ENCODE measurements around the gene GSTA1. TPM values are rescaled to one million over a fixed set of nuclear protein-coding genes. Genes with fewer than 3 reads are reported as not detected.
"Not testable (repeated sequence)": the region's sequence is repeated elsewhere in the genome, so short reads cannot be mapped to it uniquely, and the experiment has no call there.

The GSTA1 gene
- polyA plus RNA-seq (ENCODE audit: insufficient read length in 4 of 4): 10 to 100 TPM in 1 of 4 donors, 1 to 10 TPM in 3; 1.0 to 12.1 (median 1.5) TPM

DNA sequence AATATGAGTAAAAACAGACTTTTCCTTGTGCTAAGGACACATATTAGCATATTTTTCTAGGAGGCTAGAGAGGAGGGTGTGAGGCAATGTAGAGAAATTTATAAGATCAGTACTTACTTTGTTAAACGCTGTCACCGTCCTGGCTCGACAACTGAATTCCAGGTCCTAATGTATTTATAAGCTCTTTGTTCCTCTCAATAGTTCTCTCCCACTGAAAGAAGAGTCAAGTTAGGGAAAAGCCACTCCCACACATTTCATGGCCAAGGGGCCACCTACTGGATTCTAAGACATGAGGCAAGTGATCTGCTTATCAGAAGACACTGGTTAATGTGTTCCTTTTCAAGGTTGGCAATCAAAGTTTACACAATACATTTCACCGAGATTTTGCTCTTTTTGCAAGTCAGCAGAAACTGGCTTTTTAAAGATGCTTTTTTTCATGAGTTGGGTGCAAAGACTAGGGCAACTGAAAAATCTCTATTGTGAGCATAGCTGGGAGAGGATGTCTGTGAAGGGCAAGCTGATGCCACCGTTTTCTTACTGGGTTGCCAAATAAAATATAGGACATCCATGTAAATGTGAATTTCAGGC lies at the start of gene GSTA1:
TSS of gene GSTA1 (minus strand) at position 149 of the 588 bp plus-strand sequence. CDS start 4,549 bp downstream, outside the sequence.
- DNase-seq (ENCODE audit: low read depth in 4 of 4, low spot score in 2 of 4): not testable (repeated sequence)

DNA sequence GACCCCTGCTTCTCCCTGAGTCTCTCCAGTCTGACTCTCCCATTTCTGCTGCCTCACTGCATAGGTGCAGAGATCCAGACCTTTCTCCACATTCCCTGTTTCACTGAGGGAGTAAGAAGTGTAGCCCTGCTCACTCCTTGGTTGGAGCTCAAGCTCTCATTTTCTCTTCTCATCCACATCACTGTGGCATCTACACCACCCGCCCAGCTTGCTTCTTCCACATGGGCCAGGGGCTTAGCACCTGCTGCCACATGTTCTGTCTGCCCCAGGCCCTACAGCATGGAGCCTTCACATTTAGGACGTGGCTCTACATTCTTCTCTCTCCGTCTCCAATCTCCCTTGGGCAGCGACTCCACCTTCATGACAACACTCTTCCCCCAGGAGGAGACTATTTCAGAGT lies 45.5 kb upstream of the GSTA1 start:
- DNase-seq (ENCODE audit: low read depth in 4 of 4, low spot score in 2 of 4): no peak

DNA sequence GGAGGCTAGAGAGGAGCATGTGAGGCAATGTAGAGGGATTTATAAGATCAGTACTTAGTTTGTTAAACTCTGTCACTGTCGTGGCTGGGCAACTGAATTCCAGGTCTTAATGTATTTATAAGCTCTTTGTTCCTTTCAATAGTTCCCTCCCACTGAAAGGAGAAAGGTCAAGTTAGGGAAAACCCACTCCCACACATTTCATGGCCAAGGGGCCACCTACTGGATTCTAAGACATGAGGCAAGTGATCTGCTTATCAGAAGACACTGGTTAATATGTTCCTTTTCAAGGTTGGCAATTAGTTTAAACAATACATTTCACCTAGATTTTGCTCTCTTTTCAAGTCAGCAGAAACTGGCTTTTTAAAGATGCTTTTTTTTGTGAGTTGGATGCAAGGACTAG lies 42.4 kb upstream of the GSTA1 start:
- DNase-seq (ENCODE audit: low read depth in 4 of 4, low spot score in 2 of 4): no peak

DNA sequence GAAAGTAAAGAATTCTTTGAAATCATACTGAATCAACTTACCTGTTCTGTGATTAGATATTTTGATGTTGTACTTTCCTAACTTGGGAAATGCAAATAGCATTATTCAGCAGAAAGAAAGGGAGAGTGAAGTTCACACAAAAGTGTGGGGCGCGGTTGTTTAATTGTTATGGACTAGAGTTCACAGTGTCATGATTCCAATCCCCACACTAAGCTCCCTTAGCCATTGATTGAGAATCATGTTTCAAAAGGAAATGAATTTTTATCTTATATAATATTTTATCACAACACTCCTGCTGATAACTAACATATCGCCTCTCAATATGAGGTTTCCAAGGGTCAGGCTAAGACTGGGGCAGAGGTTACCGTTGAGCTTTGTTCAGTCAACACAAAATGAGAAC lies 40.0 kb upstream of the GSTA1 start:
- DNase-seq (ENCODE audit: low read depth in 4 of 4, low spot score in 2 of 4): no peak

DNA sequence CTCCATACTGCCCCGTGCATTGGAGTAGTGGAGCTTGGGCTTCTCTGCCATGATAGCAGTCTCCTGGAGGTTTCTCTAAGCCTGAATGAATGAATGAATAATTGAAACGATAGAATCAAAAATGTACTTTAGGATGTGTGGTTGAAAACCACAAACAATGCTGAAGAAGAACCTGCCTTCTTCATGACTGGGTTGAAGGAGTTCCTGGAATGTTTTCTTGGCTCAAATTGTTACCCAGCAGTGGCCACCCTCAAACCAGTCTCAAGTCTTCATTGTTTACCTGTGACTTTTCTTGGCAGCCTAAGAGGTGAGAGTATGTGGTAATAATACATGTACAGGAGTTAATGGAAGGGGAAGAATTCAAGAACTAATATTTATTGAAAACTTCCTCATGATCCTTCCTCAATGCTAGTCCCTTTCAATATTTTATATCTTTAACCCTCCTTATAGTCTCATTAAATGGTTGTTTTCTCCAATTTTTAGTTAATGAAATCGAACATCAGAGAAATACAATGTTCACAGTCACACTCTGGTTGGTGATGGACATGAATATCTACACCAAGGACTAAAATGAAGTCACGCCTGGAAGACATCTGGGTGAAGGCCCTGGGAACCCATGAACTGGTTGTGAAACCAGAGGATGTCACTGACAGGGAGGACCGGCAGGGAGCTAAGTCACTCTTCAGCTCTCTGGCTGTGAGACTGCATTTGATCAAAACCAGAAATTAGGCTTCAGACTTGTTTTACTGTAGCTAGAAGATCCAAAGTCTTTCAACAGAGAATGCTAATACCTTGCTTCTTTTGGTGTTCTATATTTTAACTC lies 37.4 kb upstream of the GSTA1 start, which contains the start of gene GSTA5:
TSS of gene GSTA5 (minus strand) at position 51 of the 823 bp plus-strand sequence.
- DNase-seq (ENCODE audit: low read depth in 4 of 4, low spot score in 2 of 4): no peak

DNA sequence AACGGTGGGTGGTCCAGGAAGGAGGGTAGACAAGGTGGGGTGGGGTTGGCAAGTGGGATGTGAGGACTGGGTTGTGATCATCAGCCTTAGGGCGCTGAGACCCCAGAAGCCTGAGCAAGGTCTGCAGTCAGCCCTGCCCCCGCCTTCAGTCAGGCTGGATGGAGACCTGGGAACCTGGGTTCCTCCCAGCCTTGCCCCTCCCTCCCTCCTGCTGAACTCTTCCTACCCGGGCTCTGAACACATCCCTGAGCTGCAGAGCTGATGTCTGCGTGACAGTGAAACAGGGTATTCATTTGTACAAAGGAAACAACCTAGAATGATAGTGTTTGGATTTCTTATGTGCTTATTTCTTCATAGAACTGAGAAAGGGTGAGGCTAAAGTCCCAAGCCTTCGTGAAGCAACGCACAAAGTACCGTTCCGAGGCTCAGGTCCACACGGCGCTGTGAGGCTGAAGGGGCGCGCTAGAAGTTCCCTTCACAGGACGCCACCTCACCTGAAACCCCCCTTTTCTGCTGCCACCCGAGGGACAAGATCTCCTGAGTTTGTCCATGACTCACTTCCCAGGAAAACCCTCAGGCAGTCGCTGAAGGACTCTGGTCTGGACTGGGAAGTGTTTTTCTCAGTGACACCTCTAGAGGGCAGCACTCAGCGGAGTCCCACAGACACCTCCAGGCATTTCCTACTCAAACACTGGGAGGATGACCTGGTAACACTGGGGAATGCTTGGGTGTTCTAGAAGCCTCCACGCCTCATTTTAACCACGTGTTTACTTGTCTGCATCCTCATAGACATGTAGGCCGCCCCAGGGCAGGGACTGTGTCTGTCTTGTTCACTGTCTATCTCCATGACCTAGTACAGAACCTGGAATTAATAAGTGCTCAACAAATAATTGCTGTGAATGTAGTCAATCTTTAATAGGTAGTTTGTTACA lies 35.8 kb upstream of the GSTA1 start:
- DNase-seq (ENCODE audit: low read depth in 4 of 4, low spot score in 2 of 4): peak in 1 of 4 donors; percentile 2

DNA sequence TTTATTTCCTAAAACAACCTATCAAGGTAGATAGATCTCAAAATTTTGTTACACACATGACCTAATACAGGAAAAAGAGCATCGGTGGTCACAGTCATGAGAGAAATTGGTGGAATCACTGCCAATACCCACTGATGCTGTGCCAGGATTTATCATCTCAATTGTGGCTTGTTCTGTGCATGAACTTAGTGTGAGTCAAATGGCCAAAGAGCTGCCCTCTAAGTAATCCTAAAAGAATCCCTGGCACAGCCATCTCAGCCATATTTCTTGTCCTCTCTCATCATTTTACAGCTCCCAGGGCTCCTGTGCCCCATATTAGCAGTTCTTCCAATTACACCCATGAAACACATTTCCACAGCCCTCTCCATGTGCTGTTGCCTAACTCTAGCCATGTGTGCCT lies 30.9 kb upstream of the GSTA1 start:
- DNase-seq (ENCODE audit: low read depth in 4 of 4, low spot score in 2 of 4): no peak

DNA sequence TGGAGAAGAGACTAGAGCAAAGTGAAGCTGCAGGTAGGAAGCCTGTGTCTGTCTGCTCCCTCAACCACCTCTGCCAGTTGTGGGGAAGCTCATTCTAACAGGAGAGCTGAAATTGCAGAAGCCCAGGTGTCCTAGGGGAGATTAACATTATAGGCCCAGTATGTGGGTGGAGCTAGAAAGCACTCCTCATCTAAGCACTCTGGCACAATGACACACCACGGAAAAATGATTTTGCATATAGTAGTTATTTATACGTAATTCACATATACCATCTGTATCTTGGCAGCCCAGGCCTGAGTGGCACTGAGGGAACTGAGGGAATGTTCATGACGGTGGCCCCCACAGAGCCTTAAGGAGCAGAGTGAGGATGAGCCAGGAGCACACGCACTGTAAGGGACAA lies 27.3 kb upstream of the GSTA1 start:
- DNase-seq (ENCODE audit: low read depth in 4 of 4, low spot score in 2 of 4): not testable (repeated sequence)

DNA sequence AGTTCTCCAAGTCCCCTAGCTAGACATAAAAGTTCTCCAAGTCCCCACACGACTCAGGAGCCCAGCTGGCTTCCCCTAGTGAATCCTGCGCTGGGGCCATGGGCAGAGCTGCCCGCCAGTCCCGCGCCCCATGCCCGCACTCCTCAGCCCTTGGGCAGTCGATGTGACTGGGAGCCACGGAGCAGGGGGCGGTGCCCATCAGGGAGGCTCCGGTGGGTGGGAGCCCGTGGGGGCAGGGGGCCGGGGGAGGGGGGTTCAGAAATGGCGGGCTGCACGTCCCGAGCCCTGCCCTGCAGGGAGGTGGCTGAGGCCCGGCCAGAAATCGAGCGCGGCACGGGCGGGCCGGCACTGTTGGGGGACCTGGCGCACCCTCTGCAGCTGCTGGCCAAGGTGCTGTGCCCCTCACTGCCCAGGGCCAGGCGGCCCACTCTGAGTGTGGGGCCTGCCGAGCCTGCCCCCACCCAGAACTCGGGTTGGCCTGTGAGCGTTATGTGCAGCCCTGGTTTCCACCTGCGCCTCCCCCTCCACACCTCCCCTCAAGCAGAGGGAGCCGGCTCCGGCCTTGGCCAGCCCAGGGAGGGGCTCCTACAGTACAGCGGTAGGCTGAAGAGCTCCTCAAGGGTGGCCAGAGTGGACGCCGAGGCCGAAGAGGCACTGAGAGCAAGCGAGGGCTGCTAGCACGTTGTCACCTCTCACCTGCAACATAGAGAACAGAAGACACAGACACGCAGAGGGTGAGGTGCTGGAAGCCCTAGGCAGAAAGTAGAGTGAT lies 25.6 kb upstream of the GSTA1 start:
- no peak for DNase-seq (ENCODE audit: low read depth in 4 of 4, low spot score in 2 of 4)

DNA sequence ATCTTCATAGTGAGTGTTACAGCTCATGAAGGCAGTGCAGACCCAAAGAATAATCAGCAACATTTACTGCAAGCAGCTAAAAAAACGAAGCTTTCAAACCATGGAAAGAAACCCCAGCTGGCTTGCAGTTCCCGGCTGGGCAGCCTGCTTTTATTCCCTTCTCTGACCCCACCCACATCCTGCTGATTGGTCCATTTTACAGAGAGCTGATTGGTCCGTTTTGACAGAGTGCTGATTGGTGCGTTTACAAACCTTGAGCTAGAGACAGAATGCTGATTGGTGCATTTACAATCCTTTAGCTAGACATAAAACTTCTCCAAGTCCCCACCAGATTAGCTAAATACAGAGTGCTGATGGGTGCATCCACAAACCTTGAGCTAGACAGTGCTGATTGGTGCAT lies 25.0 kb upstream of the GSTA1 start:
- not testable (repeated sequence) for DNase-seq (ENCODE audit: low read depth in 4 of 4, low spot score in 2 of 4)

DNA sequence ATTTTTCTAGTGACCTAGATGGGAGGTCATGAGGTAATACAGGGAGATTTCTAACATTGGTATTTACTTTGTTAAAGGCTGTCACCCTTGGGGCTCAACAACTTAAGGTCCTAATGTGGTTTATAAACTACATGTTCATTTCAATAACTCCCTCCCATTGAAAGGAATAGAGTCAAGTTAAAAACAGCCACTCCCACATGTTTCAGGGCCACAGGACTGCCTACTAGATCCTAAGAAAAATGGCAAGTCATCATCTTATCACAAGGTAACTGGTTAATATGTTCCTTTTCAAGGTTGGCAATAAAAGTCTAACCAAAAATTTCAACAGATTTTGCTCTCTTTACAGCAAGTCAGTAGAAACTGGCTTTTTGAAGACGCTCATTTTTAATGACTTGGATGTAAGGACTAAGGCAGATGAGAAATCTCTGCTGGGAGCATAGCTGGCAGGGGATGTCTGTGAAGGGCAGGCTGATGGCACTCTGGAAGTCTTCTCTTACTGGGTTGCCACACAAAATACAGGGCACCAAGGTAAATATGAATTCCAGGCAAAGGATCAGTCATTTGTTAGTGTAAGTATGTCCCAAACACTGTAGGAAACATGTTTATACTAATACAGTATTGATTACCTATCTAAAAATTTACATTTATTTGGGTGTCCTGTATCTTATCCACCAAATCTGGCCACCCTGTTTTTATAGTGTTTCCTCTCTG lies 23.6 kb upstream of the GSTA1 start:
- DNase-seq (ENCODE audit: low read depth in 4 of 4, low spot score in 2 of 4): not testable (repeated sequence)

DNA sequence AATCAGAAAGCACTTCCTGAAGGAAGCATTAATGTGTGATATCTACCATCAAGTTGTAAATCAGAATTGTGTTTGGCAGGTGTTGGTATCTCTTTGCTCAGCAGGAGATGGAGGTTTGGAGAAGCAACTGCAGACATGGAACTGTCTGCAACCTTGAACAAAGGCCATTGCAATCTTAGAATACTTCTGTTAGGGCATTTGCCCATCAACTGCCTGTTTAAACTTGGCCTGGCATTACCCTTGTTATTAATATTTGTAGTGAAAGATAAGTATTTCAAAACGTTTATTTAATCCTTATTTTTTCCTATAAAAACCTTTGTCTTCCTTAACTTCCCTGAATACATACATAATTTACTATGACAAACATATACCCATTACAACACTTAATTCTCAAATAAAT lies 22.9 kb upstream of the GSTA1 start:
- no peak for DNase-seq (ENCODE audit: low read depth in 4 of 4, low spot score in 2 of 4)

DNA sequence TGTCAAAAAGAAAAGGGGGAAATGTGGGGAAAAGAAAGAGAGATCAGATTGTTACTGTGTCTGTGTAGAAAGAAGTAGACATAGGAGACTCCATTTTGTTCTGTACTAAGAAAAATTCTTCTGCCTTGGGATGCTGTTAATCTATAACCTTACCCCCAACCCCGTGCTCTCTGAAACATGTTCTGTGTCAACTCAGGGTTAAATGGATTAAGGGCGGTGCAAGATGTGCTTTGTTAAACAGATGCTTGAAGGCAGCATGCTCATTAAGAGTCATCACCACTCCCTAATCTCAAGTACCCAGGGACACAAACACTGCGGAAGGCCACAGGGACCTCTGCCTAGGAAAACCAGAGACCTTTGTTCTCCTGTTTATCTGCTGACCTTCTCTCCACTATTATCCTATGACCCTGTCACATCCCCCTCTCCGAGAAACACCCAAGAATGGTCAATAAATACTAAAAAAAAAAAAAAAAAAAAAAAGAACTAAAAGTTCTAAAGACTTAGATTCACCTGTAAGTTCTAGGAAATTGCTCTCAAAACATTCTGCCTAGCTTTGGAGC lies 22.4 kb upstream of the GSTA1 start:
- not testable (repeated sequence) for DNase-seq (ENCODE audit: low read depth in 4 of 4, low spot score in 2 of 4)

DNA sequence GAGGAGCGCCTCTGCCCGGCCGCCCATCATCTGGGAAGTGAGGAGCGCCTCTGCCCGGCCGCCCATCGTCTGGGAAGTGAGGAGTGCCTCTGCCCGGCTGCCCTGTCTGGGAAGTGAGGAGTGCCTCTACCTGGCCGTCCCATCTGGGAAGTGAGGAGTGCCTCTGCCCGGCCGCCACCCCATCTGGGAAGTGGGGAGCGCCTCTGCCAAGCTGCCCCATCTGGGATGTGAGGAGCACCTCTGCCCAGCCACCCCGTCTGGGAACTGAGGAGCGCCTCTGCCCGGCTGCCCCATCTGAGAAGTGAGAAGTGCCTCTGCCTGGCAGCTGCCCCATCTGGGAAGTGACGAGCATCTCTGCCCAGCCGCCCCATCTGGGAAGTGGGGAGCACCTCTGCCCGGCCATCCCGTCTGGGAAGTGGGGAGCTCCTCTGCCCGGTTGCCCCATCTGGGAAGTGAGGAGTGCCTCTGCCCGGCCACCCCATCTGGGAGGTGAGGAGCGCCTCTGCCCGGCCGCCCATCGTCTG lies 21.7 kb upstream of the GSTA1 start:
- not testable (repeated sequence) for DNase-seq (ENCODE audit: low read depth in 4 of 4, low spot score in 2 of 4)

DNA sequence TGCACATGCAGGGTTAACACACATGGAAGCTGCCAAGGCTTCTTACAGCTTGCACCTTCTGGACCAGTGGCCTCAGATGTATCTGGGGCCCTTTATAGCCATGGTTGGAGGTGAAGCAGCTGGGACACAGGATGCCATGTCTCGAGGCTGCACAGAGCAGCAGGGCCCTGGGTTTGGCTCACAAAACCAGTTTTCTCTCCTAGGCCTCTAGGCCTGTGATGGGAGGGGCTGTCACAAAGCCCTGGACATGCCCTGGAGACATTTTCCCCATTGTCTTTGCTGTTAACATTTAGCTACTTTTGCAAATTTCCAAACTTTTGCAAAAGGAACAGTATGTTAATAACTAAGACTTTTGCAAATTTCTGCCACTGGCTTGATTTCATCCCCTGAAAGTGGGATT lies 18.2 kb upstream of the GSTA1 start:
- no peak for DNase-seq (ENCODE audit: low read depth in 4 of 4, low spot score in 2 of 4)

DNA sequence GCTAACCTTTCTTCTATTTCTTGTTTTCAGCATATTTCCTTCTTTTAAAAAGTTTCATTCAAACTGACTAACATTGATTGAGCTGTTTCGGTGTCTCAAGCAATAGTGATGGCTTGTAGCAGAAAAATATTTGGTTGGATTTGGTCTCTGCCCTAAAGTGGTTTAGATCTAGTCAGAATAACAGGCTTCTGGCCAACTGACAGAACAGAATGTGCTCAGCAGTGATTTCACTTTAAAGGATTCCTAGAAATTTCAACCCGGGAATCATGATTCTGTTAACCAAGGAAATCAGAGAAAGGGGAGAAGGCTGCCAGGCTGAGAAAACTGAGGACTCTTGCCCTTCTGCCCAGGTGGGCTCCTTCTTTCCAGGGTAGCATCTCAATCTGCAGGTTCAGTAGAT lies 16.6 kb upstream of the GSTA1 start:
- no peak for DNase-seq (ENCODE audit: low read depth in 4 of 4, low spot score in 2 of 4)

DNA sequence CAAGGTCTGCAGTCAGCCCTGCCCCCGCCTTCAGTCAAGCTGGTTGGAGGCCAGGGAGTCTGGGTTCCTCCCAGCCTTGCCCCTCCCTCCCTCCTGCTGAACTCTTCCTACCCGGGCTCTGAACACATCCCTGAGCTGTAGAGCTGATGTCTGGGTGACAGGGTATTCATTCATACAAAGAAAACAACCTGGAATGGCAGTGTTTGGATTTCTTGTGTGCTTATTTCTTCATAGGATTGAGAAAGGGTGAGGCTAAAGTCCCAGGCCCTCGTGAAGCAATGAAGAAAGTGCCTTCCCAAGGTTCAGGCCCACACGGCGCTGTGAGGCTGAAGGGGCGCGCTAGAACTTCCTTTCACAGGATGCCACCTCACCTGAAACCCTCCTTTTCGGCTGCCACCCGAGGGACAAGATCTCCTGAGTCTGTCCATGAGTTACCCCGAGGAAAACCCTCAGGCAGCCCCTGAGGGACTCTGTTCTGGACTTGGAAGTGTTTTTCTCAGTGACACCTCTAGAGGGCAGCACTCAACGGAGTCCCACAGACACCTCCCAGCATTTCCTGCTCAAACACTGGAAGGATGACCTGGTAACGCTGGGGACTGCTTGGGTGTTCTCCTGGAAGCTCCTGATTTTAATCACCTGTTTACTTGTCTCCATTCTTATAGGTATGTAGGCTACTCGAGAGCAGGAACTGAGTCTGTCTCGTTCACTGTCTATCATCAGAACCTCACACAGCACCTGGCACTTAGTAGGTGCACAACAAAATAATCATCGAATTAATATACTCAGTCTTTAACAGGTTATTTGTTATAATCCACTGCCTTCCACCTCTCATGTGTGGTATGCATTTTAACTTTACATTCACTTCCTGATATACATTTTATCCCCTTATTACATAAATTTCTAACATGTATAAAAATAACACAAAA lies 11.8 kb upstream of the GSTA1 start:
- DNase-seq (ENCODE audit: low read depth in 4 of 4, low spot score in 2 of 4): peak in 1 of 4 donors; percentile 2

DNA sequence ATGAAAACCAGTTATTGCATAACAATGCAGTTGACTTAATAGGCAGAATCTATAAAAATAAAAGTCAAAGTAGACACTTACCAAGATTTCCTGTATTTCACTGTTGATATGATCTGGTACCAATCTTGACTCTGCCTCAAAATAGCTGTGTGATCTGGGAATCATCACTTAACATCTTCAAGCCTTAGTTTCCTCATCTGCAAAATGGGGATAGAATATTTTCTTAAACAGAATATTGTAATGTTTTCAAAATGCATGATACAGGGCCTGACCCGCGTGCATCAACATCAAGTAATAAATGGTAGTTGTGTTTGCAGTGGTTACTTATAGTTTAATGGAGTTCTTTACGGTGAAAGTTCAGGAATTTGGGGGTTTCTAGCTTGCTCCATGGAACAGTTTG lies 10.9 kb upstream of the GSTA1 start:
- not testable (repeated sequence) for DNase-seq (ENCODE audit: low read depth in 4 of 4, low spot score in 2 of 4)

Data from left renal cortex interstitium (tissue), 4 donors.